DND-41 (cell line): Measurements from ENCODE around the gene DNMT3L.

ENCODE experiments used
- ATAC-seq: fragments of 200-7000 bp; cut with Tn5 transposase; 3 replicates; pipeline ENCODE4 v1.9.1; 2021; ENCODE audit warnings: low read depth; ENCODE audit not compliant: insufficient read depth
- DNase-seq: peaks from one replicate; pipeline ENCODE4 v3.0.0-alpha.2; 2020
- H2AFZ ChIP-seq: 2 replicates; pipeline ENCODE4 v1.6.0; 2012; ENCODE audit warnings: low read depth, low read length
- H3K27ac ChIP-seq: 2 replicates; pipeline ENCODE4 v1.5.1; 2012; ENCODE audit warnings: low read length, inconsistent platforms
- H3K27me3 ChIP-seq: fragments of 200-600 bp; sonication (generic); 2 replicates; pipeline ENCODE4 v1.6.0; 2012; ENCODE audit warnings: low read length, mild to moderate bottlenecking, inconsistent platforms; ENCODE audit not compliant: insufficient read depth, poor library complexity
- H3K36me3 ChIP-seq: 2 replicates; pipeline ENCODE4 v1.5.1; 2012; ENCODE audit warnings: low read length, inconsistent platforms; ENCODE audit not compliant: insufficient read depth
- H3K4me1 ChIP-seq: 2 replicates; pipeline ENCODE4 v1.5.1; 2012; ENCODE audit warnings: mild to moderate bottlenecking, low read length; ENCODE audit not compliant: insufficient read depth
- H3K4me2 ChIP-seq: 2 replicates; pipeline ENCODE4 v1.6.0; 2012; ENCODE audit warnings: mild to moderate bottlenecking, moderate library complexity, low read length, inconsistent platforms; ENCODE audit not compliant: insufficient read depth
- H3K4me3 ChIP-seq, 2 experiments: fragments of 200-600 bp in 1 of 2; shearing (Covaris generic) in 1 of 2; 2 replicates each; pipeline ENCODE4 v1.5.1; 2012 to 2016; ENCODE audit warnings: inconsistent platforms in 2 of 2, low read length in 2 of 2, mild to moderate bottlenecking in 2 of 2, low read depth in 1 of 2, moderate library complexity in 1 of 2
- H3K79me2 ChIP-seq: 2 replicates; pipeline ENCODE4 v1.6.0; 2012; ENCODE audit warnings: low read length, inconsistent platforms; ENCODE audit not compliant: insufficient read depth
- H3K9ac ChIP-seq: 2 replicates; pipeline ENCODE4 v1.6.0; 2012; ENCODE audit warnings: low read depth, mild to moderate bottlenecking, inconsistent platforms, low read length, moderate library complexity
- H3K9me3 ChIP-seq: 2 replicates; pipeline ENCODE4 v1.5.1; 2012; ENCODE audit warnings: low read length, moderate library complexity, mild to moderate bottlenecking, inconsistent platforms; ENCODE audit not compliant: insufficient read depth, severe bottlenecking
- H4K20me1 ChIP-seq: 2 replicates; pipeline ENCODE4 v1.6.0; 2012; ENCODE audit warnings: low read length; ENCODE audit not compliant: insufficient read depth
- CTCF ChIP-seq: IDR thresholded peaks from 2 replicates; pipeline ENCODE4 v1.5.1; 2012; ENCODE audit warnings: borderline replicate concordance, low read length, moderate library complexity, mild to moderate bottlenecking; ENCODE audit not compliant: poor library complexity, severe bottlenecking; ENCODE audit errors: extremely low read depth
- EZH2 ChIP-seq: IDR thresholded peaks from 3 replicates; pipeline ENCODE4 v1.6.1; 2012; ENCODE audit warnings: borderline replicate concordance, low read depth, mild to moderate bottlenecking, moderate library complexity, low read length, inconsistent platforms; ENCODE audit not compliant: severe bottlenecking

DNMT3L gene

GRCh38 chr21:44289381-44290010 is 27.8 kb upstream of the DNMT3L start:
- H3K79me2 ChIP-seq = no peaks in the 10 kb centered on the region
- H3K36me3 ChIP-seq = no peaks in the 10 kb centered on the region
- no peak for TF ChIP-seq CTCF
- no peak for TF ChIP-seq EZH2
- H4K20me1 ChIP-seq = peaks cover 4% of the 10 kb centered on the region; the same call in 1 of the 2 replicates
- no peaks in the 10 kb centered on the region for H3K4me1 ChIP-seq
- no peaks in the 10 kb centered on the region for H3K9me3 ChIP-seq
- H3K4me3 ChIP-seq = no peak overlapping the region
- no peak overlapping the region for H2AFZ ChIP-seq
- no peak for ATAC-seq
- H3K4me2 ChIP-seq = no peak overlapping the region
- H3K27me3 ChIP-seq = no peaks in the 10 kb centered on the region
- DNase-seq = no peak
- H3K9ac ChIP-seq = no peak overlapping the region
- H3K27ac ChIP-seq = no peak overlapping the region

GRCh38 chr21:44288251-44289110 is 26.8 kb upstream of the DNMT3L start:
- Histone ChIP-seq H3K27ac (no peak overlapping the region), H3K4me3 (no peak overlapping the region), H4K20me1 (peaks cover 4% of the 10 kb centered on the region; the same call in 1 of the 2 replicates), H3K79me2 (no peaks in the 10 kb centered on the region), H3K36me3 (no peaks in the 10 kb centered on the region), H3K27me3 (no peaks in the 10 kb centered on the region), H3K9me3 (no peaks in the 10 kb centered on the region), H3K4me2 (no peak overlapping the region), H2AFZ (no peak overlapping the region), H3K4me1 (no peaks in the 10 kb centered on the region), H3K9ac (no peak overlapping the region)
- TF ChIP-seq EZH2 = no peak
- no peak for TF ChIP-seq CTCF
- DNase-seq = no peak
- no peak for ATAC-seq

GRCh38 chr21:44286716-44287632 is 25.3 kb upstream of the DNMT3L start:
- no peaks in the 10 kb centered on the region for H3K79me2 ChIP-seq
- H3K4me1 ChIP-seq = no peaks in the 10 kb centered on the region
- ATAC-seq (no peak), DNase-seq (no peak)
- H3K27me3 ChIP-seq = no peaks in the 10 kb centered on the region
- no peak overlapping the region for H2AFZ ChIP-seq
- H3K4me2 ChIP-seq = no peak overlapping the region
- TF ChIP-seq CTCF (no peak), EZH2 (no peak)
- no peaks in the 10 kb centered on the region for H3K9me3 ChIP-seq
- peaks cover 4% of the 10 kb centered on the region; the same call in 1 of the 2 replicates for H4K20me1 ChIP-seq
- no peak overlapping the region for H3K4me3 ChIP-seq
- H3K27ac ChIP-seq = no peak overlapping the region
- H3K9ac ChIP-seq = no peak overlapping the region
- H3K36me3 ChIP-seq = no peaks in the 10 kb centered on the region
